ENCODE results near the gene KCTD1.
"Not testable (repeated sequence)": the region's sequence is repeated elsewhere in the genome, so short reads cannot be mapped to it uniquely, and the experiment has no call there.

Gene KCTD1

DNA sequence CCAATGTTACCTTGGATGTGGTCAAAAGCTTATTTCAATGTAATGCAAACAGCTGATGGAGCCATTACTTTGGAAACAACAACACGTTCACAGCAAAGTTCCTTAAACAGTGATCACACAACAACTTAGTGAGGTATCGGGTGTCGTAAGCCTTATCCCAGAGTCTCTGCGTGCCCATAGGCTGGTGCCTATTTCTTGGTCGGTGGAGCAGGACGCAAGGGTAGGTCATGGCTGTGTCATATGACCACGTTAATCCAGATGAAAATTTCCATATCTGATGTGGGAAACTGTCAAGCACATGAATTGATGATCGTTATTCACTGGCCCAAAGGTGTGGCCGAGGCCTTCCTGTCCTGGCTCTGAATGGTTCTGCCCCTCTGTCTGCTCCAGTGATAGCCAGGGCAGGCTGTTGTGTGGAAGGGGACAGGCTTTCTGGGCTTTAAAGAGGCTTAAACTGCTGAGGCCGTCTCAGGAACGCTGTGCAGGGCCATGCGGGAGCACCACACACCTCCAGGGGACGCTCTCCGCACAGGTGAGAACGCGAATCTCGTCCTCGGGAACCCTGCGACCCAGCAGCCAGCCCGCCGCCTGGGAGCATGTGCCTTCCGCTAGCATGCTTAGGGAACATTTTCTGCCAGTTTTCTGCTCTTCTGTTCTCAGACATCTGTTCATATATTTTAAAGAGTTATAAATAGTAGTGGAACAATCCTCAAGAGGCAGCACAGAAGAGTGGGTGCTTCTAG, 90.6 kb downstream of the KCTD1 start:
- ATAC-seq (no peak), DNase-seq (no peak)

DNA sequence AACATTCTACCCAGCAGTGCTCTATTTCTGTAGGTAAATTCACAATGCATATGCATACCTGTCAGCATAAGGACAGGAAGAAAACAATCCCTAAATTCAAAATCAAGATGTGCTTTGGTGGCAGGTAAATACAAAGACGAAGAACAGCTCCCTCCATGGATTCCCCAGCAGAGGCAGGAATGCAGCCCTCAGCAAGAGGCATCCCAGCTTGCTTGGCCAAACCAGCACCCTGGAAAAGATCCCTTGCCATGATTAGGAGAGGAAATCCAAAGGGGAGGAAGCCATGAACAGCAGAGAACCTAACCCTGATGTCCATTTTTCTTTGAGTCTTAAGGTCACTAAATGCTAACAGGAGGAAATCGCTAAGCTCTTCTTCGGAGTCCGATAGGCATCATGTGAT, 91.2 kb downstream of the KCTD1 start:
- DNase-seq (no peak), ATAC-seq (no peak)

DNA sequence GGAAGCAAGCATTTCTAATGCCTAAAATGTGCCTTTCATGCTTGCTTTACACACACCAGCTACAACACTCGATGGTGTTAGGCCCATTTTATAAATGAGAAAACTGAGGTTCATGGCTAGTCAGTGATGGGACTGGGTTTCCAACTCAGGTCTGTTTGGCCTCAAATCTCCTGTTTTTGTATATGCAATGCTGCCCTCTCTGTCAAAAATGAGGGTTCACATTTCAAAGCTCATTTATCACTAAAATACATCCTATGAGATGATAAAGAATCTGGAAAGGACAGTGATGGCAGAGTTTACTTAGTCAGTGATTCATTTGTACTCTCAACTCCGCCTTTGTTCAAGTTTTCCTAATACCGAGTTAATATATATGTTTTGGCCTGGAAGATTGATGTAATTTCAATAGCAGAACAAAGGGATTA, 92.3 kb downstream of the KCTD1 start:
- no peak for DNase-seq
- no peak for ATAC-seq

DNA sequence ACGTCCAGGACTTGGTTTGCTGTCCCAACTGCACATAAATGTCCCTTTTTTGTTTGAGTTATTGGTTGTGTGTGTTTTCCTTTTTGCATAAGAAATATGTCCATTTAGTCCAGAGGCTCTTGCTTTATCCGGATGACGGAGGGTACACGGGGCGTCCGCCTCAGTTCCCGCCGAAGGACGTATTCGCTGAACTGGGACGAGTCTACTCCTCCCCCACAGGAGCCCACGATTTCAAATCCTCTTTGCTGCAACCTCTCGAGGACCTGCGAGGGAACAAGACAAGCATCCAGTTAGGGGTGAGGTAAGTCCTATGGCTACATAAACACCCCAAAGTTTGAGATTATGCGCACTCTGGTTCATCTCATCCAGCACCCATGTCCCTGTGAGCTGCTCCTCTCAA, 92.7 kb downstream of the KCTD1 start:
- ATAC-seq: no peak

DNA sequence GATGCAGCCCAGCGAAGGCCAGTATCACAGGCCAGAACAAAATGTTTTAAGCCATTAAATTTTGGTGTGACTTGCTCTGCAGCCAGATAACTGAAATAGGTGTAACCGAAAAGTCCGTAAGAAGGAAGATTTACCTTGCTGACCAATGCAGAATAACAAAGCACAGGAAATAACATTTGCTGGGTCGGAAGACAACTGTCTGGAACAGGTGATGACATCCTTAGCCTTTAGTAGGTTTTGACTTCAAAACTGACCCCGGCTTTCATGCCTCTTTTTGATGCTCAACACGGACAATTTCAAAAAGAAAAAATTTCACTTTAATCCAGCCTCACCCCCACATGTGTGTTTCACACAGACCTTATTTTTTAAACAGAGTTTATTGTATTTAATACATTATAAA, 93.7 kb downstream of the KCTD1 start:
- ATAC-seq (no peak), DNase-seq (no peak)

More for the DNA sequence above, 92.7 kb downstream of the KCTD1 start:
- DNase-seq: no peak

DNA sequence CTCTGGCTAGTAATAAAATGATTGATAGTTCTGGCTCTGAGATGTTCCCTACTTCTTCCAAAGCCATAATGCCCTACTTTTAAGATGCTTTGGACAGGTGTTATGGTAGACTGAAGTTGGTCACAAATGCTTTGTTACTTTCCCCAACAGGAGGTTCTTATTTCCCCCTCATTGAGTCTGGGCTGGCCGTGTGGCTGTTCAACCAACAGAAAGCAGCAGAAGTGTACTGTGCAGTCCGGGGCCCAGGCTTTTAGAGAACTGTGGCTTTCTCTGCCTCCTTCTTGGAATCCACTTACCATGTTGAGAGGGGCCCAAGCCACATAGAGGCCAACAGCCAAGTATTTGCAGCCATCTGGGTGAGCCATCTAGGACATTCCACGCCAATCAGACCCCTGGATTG, 94.2 kb downstream of the KCTD1 start:
- DNase-seq: no peak
- no peak for ATAC-seq

DNA sequence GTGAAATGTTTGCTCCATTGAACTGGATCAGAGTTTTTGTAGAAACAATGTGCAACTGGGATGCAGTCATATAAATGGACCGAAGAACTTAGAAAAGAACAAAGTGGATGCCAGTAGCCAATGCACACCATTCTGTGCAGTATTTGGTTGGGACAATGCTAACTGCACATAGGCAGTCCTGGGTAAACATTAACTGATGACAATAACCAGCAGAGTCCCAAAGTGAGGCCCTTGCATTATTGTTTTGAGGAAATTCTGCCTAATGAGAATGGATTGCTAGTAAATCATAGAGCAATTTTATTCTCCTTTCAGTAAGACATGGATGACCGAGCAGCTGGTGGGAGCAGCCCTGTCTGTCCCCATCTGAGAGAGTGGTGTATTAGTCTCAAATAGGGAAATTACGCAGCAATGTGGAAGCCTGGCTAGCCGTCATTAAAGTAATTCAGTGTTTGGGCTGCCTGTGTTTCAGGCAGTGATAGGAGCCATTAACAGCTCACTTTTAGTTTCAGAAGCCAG, 94.9 kb downstream of the KCTD1 start:
- DNase-seq: no peak
- no peak for ATAC-seq

DNA sequence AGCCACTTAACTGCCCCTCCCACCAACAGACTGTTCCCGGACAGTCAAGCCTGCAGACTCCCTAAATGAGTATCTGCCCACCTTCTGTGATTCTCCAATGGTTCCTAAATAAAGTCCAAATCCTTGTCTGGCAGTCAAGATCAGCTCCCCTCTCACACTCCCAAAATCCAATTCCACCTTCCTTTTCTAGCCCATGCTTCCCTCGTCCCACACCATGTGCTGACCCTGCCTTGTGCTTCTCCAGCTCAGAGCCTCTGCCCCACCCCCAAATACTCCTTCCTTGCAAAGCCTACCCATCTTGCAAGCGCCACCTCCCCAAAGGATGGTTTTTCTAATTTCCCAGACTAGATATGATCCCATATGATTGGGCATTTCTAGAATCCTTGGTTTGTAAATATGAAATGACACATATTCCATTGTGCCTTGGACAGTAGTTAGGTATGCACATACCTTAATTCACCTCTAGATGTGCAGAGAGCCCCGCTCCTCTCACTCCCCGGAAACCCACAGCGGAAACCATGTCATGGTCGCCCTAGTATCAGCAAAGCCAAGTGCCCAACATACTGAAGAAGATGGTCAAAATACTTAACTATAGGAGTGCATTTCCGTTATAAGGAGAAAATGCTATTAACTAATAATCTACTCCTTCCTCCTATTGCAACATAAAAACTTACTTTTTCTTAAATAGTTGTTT, 97.2 kb downstream of the KCTD1 start:
- ATAC-seq (no peak), DNase-seq (no peak)

DNA sequence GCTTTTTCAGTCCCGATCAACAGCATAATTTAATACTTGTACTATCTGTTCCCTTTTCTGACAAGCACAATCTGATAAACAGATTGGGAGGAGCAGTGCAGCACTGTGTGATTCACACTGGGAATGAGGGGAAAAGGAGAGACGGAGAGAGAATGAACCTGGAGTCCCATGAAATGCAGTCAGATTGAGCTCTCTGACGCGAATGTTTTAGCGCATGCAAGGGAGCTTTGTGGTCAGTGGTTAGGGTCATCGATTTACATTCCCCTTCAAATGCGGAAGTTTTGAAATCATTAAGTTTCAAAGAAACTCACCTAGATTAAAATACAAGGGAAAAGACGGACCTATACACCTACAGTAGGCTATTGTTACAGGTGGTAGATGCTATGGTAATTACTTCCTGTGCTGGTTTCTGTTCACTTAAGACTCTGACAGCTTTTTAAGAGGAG, 99.6 kb downstream of the KCTD1 start:
- DNase-seq (no peak), ATAC-seq (no peak)

DNA sequence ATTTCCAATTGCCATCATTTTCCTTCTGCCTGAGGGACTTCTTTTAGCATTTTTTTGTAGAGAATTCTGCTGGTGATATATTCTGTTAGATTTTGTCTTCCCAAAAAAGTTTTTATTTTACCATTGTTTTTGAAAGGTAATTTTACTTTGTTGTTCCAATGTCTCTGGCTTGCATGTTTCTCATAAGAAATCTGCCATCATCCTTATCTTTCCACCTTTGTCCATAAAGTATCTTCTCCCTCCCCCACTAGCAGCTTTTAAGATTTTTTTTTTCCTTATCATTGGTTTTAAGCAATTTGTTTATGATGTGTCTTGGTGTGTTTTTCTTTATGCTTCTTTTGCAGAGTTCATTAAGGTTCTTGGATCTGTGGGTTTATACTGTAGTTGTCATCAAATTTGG, 104.5 kb downstream of the KCTD1 start:
- DNase-seq (no peak), ATAC-seq (no peak)

DNA sequence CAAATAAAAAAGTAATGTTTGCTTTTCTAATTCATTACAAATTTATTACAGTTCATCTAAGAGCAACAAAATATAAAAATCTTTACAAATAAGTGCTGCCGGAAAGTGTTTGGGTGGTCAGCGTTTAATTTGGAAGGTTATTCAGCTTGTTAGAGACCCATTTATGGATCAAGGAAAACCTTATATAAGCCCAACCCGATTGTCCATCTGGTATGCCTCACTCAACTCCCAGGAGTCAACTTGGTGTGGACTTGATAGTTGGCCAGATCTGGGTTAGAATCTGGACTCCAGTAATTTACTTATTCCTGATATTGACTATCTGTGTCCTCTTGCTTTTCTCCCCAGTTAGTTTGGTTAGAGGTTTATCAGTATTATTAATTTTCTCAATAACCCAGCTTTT, 106.2 kb downstream of the KCTD1 start:
- DNase-seq: no peak
- ATAC-seq: no peak

DNA sequence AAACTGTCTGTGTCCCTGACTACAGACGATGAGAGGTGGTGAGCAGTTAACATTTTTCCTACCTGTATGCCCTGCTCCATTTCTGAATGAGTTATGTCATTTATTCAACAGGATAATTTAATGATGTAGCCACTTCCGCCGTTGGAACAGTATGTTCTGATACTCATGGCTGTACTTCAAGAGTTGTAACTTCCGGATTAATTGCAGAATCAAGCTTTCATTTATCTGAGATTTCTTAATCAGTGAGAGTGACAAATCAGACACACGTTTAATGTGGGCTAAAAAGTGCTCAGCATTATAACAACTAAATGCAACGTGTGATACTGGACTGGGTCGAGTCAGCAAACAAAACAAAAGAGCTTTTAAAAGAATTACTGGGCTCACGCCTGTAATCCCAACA, 107.7 kb downstream of the KCTD1 start:
- ATAC-seq: no peak
- no peak for DNase-seq

DNA sequence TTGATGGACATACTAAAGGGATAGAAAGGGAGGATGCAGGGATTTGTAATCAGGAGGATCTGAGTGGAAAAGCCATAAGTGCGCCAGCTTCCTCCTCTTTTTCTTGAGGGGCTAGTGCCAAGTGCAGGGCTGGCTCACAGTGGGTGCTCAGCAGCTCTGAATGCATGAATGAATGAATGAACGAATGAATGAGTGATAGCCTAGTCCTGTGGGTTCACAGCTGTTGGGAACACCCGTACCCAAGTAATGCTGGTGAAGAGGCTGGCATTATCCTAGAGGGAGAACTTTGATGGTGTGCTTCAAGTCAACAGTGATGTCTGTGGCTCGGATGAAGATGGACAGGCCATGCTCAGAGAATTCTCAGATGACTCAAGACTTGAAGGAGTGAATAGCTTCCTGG, 108.8 kb downstream of the KCTD1 start:
- ATAC-seq: no peak

DNA sequence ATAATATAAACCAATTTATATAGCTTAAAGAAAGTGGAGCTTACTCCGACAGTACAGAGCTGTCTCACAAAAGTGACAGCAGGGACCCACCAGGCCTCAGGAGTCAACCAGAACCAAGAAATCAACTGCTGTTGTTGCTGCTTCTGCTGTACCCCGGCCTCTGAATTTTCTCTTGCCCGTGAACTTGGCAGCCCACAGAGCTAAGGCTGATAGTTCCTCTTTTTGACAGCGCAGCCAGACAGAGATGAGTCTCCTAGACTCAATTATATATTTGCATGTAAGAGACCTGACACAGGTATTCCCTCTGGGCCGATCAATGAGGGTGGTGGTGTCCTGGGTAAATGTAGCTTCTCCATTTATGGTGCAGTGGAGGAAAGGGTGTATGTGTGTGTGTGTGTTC, 109.4 kb downstream of the KCTD1 start:
- no peak for DNase-seq
- ATAC-seq: no peak

More for the DNA sequence above, 108.8 kb downstream of the KCTD1 start:
- no peak for DNase-seq

DNA sequence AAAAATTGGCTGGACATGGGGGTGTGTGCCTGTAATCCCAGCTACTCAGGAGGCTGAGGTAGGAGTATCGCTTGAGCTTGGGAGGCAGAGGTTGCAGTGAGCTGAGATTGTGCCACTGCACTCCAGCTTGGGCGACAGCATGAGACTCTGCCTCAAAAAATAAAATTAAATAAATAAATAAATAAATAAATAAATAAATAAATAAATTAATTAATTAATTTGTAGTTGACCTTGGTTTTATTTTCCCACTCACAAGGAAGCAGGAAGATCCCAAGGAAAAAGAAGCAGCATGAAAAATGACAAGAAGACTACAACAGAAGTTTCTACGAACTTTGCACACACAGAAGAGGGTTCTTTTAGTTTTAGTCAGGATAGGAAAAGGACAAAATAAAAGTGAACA, 110.7 kb downstream of the KCTD1 start:
- not testable (repeated sequence) for ATAC-seq, DNase-seq

DNA sequence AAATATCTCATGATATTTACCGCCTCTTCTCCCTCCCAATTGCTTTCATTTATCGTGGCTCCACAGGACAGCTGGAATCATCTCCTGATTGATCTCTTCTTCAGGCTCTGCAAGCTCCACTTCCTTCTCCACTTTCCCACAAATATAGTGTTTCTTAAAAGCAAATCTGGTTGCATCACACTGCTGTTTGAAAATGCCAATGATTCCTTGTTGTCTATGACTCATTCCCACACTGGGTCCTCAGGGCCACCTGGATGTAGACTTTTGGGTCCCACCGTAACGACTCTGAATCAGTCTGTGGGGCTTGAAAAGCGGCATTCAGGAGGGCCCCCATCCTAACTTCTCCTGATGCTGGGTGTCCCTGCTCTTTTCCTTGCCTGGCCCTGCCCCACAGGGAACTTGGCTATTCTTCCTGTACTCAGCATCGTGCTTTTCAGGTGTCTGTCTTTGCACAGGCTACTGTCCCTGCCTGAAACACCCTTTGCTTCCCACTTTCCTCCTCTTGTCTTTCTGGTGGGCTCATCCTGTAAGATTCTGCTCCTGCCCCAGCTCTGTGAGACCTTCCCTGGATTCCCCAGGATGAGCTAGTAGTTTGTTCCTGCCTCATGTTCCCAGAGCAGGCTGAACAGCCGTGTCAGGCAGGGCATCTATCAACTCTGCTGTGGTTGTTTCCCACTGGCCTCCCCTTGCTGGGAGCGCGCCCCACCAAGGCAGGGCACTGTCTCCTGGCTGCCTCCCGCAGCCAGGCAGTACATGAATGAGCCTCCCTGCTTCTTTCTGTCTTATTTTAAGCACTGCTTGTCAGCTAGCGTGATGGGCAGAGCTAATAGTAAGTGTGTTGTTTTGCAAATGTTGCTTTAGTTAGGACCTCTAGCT, 111.9 kb downstream of the KCTD1 start:
- DNase-seq: no peak

DNA sequence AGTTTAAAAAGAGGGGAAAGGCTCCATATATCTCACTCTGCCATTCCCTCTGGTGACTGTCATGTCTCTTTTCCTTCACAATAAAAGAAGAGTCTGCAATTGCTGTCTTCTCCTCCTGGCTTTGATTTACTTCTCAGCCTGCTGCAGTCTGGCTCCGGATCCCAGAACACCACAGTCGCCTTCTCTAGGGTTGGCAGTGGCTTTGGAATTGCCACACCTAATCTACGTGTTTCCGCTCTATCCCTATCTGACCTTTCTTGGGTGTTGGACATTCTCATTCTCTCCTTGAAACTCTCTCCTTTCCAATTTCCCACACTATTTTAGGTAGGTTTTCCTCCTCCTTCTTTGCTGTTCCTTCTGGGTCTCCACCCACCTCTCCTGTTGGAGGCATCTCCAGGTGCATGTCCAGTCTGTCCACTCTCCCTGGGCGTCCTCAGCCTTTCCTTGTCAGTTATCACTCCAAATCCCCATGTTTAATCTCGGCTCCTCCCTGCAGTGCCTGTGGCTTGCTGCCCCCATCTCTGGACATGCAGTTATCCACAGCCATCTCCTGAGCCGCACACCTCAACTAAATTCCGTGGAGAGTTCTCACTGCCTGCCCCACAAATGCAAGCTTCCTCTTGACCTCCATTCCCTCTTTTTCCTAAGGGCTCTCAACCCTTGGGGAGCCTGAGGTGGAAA, 112.8 kb downstream of the KCTD1 start:
- no peak for DNase-seq
- no peak for ATAC-seq

More for the DNA sequence above, 111.9 kb downstream of the KCTD1 start:
- ATAC-seq: no peak

DNA sequence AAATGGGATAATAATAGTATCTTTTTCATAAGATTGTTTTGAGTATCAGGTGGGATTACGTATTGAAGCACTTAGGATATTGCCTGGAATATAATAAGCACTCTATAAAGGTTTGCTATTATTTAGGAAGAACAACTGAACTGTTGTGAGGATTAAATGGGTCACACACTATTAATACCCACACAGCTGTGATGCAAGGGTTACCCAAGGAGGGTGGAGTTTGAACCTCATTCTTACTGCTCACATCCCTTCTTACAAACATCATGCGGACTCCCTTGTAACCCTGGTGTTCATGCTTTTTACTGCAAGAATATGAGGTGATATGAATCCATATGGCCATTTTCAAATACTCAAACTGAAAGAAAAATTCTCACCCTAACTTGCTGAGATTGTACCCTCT, 113.5 kb downstream of the KCTD1 start:
- ATAC-seq (no peak), DNase-seq (no peak)

DNA sequence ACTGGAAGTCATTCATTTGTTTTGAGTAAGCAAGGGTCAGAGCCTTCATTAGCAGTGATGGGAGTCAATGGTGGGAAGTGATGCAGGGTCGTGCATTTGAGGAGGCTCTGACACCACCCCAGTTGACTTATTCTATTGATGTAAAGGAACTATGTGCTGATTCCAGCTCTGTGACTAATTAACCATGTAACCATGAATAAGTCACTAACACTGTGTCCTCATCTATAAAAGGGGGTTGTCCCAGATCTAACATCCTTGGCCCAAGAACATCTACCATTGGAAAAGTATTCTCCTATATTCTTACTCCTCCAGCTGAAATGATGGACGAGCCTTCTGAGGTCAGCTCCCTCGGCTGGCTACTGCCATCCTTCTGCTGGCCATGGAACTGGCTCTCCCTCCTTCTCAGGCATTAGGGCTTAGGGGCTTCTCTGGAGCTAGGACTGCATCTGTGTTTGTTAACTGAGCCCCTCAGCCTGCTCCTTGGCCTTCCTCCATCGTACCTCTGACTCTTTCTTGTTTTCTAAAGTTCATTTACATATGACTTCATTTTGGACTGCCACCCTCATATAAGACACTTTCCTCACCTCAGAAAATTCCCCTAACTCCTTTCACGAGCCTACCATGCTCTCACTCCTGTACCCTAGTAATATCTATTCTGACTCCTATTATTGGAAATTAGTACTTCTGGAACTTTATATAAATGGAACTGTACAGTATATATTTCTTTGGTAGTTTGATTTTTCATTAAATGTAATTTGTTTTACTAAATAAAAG, 115.5 kb downstream of the KCTD1 start:
- no peak for DNase-seq
- ATAC-seq: no peak

DNA sequence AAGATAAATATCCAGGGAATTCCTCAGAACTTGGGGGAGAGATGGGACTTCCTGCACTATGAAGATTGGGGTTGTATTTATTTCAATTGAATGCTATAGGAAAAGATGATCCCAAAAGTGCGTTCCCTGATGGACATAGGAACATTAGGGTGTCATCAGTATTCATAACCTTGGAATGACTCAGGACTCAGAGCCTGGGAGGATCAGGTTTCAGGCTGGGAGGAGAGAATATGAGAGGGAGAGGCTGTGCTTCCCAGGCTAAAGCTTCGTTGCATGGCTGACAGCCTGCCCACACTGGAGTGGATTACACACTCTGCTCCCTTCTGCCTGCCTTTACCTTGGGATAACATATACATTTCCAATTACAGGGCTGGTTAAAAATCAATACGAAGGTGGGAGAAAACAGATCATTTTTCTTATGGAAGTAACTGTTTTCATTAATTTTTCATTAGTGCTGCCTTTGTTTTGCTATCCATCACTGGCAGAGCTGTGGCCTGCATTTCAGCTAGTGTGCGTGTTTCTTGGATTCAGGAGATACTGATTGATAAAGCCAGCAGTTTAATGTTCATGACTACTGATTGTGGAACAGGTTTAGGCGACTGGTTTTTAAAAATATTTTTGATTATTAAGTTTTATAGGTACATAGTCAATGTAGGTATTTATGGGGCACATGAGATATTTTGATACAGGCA, 118.7 kb downstream of the KCTD1 start:
- no peak for DNase-seq
- ATAC-seq: no peak

DNA sequence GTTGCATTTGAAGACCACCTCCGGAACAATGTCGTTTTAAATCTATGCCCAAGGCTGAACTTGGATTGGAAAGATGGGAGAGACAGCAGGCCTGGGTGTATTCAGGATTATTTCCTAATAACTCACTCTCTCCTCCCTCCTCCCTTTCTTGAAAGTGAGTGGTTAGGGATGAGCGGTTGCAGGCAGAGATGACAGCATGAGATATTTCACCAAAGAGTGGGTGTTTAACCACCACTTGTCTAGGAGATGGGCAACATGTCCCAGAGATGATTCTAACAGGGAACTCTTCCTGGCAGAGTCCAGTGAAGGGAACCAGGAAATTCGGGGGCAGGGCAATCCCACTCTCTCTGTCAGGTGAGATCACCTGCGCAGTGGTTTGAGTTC, 123.2 kb downstream of the KCTD1 start:
- DNase-seq (no peak), ATAC-seq (no peak)
